HuH-7.5 (cell line): ENCODE data around the gene NDUFAF3.
"Not testable (repeated sequence)": the region's sequence is repeated elsewhere in the genome, so short reads cannot be mapped to it uniquely, and the experiment has no call there.

Experiments used
- DNase-seq: peaks from one replicate; pipeline ENCODE4 v3.0.0; 2011; ENCODE audit warnings: low spot score

The NDUFAF3 gene

DNA sequence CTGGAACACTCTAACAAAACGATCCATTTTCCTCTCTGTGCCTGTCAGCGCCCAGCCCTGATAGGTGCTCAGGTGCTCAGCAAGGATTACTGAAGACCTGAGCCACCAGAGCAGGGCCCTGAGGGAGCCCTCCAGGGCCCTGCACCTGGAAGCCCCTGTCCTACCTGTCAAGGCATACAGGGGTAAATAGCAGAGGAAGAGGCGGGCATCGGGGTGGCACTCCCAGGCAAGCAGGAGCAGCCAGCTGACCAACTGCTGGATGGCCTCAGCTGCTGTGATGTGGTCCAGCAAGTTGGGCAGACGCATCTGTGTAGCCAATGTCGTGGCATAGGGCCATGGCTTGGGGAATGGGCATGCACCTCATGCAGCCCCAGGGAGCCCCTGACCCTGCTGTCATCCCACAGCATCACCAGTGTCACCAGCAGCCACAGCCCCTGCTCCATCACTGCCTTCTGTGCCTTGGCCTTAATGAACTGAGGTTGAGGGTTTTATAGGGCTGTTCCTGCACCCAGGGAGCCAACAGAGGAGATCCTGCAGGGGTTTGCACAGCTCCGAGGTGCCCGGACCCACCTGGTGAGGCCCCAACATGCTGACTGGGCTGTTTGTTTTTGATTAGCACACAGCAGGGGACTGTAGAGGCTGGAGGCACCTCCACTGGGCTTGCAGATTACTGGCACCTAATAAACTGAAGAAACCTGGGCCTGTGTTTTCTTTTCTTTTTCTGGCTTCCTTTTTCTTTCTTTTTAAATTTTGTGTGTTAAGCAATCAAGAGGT lies 22.6 kb upstream of the NDUFAF3 start:
- no peak for DNase-seq

DNA sequence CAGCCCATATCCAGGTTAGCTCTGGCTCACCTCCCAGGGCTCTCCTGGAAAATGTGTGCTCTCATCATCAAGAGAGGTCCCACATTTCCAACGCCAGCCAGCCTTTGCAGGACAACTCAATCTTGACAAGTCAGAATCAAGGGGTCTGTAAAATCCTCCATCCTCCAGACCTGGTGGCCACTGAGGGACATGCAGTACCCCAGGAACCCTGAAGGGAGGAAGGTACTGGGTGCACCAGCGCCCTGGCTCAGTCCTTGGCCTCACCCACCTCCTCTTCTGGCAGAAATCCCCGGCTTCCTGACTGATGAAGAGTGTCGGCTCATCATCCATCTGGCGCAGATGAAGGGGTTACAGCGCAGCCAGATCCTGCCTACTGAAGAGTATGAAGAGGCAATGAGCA lies 20.8 kb upstream of the NDUFAF3 start:
- DNase-seq = no peak

DNA sequence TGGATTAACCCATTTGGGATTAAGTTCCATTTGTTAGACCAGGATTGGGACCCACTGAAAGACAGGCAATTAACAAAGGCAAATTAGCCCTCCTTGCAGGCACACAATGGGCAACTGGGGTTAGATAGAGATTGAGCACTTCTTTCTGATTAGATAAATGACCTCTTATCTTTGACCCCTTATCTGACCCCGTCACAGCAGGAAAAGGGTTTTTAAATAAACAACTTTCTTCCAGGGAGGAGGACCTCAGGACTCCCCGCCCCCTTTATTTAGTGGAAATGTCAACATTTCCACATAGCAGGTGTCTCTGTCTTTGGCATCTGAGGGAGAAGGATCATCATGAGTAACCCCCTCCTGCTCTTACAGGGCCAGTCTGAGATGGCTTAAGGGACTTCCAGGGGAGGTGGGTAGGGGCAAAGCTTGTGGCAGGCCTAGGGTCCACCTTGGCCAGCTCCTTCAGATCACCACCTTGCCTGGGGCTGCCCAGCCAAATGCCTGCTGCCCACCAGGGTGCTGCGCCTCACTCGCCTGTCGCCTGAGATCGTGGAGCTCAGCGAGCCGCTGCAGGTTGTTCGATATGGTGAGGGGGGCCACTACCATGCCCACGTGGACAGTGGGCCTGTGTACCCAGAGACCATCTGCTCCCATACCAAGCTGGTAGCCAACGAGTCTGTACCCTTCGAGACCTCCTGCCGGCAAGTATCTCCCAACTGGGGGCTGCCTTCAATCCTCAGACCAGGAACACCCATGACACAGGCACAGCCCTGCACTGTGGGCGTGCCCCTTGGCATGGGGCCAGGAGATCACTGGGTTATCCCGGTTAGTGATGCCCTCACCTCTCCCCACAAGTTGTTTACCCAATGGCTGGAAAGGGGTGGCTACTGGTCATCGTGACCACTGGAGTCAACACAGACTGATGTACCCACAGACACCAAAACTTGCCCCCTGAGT lies 17.3 kb upstream of the NDUFAF3 start:
- no peak for DNase-seq

DNA sequence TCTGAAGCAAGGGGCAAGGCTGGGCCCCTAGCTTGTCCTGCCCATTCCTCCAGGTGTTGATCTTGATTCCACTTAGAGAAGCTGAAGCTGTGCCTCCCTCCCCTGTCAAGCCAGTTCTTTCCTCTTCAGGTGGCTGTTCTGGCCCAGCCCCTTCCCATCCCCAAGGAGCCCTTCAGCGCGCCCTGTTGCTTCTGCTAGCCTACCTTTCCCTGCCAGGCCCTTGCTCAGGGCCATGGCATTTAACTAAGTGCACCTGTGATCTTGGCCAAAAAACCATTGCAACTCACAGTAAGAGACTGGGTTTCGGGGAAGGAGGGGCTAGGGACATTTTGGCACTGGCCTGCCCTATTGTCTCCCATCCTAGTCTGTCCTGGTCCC lies 16.6 kb upstream of the NDUFAF3 start:
- no peak for DNase-seq

DNA sequence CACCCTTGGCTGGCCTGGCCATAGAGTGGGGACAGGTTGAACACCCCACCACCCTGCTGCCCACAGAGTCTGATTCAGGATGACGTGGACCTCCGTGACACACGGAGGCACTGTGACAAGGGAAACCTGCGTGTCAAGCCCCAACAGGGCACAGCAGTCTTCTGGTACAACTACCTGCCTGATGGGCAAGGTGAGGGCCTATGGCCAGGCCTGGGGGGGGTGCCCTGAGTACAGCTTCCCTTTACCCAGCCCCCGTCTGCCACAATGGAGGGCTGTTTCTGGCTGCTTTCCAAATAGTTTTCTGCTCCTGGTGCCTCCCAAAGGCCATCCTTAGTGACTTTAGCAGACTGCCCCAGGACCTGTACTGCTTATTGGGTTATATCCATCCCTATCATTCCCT lies 15.9 kb upstream of the NDUFAF3 start:
- no peak for DNase-seq

DNA sequence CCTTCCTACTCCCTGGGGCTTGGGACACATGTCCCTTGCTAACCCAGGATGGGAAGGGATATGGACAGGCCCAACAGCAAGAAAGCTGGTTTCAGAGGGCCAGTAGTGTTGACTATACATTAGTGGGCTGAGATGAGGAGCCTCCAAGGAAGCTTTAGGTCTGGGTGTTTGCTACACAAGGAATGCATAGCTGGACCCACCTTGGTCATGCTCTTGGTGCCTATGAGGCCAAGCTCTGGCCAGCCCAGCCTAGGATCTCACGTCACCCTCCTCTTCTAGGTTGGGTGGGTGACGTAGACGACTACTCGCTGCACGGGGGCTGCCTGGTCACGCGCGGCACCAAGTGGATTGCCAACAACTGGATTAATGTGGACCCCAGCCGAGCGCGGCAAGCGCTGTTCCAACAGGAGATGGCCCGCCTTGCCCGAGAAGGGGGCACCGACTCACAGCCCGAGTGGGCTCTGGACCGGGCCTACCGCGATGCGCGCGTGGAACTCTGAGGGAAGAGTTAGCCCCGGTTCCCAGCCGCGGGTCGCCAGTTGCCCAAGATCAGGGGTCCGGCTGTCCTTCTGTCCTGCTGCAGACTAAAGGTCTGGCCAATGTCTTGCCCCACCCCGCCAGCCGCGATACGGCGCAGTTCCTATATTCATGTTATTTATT lies 15.4 kb upstream of the NDUFAF3 start:
- no peak for DNase-seq

DNA sequence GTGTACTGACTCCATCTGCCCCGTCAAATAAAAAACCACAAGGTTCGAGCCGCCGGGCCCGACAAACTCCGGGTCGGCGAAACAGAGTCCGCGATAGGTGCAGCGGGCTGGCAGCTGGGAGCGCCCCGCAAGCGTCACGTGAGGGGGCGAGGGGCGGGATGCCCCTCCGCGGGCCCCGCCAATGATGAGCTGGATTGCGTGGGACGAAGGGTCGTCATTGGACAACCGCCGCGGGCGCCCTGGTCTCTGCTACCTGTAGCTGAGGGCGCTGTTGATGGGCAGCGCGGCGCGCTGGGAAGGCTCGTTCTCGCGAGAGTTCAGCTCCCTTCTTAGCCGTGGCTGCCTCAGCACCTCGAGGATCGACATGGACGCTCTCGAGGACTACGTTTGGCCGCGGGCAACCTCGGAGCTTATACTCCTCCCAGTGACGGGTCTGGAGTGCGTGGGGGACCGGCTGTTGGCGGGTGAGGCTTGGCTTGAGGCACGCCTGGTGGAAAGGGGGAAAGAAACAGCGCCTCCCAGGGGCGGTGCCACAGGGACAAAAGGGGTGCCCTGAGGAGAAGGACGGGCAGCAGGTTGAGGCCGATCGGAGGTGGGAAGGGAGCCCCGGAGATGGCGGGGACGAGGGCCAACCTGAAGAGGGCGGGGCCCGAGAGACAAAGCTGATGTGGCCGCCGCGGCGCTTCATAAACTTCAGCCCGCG lies 14.7 kb upstream of the NDUFAF3 start, which contains the start of gene WDR6:
Gene WDR6, plus strand, starts transcription at position 324 of the 703 bp plus-strand sequence. Its CDS starts 41 bp downstream, at position 365.
- peak; percentile 99 for DNase-seq

DNA sequence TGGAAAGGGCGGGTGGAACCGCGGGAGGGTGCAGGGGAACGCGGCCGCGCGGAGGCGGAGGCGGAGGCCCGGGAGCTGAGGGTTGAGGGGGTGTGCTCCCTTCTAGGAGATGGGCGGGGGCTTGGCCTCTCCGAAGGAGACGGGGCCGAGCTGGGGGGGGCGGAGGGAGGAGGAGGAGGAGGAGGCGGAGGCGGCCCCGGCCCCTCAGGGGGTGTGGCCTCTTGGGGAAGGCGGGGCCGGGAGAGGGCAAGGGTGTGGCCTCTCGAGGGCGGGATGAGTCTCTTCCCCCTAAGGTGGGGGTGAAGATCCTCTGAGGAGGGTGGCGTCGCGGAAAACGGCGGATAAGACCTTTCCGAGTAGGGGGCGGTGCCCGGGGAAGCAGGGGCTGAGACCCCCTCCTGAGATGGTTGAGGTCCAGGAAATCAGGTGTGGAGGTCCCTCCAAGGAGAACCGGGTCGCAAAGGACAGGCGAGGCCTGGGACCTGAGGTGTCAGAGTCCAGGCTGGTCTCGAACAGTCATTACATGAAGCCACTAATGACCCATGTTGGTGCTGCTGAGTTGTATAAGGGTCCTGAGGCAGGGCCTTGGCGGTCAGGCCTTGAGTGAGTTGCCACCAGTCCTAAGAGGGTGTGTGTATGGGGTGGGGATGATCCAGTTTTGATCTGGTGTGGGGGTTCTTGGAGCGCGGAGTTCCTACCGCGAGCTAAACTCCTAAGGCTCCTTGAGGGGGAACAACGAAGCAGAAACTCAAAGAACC lies 14.0 kb upstream of the NDUFAF3 start:
- DNase-seq = peak; percentile 77

DNA sequence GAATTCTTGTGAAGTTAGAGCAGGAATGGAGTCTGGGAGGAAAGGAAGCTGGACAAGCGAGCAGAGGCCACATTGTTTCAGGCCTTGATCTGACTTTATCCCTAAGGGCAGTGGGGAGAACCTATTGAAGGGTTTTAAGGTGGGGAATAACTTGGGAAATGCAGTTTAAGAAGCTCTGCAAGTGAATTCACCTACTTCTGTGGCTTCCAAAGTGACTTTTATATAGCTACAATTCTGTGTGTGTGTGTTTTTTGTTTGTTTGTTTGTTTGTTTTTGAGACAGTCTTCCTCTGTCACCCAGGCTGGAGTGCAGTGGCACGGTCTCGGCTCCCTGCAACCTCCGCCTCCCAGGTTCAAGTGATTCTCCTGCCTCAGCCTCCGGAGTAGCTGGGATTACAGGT lies 13.3 kb upstream of the NDUFAF3 start:
- not testable (repeated sequence) for DNase-seq

DNA sequence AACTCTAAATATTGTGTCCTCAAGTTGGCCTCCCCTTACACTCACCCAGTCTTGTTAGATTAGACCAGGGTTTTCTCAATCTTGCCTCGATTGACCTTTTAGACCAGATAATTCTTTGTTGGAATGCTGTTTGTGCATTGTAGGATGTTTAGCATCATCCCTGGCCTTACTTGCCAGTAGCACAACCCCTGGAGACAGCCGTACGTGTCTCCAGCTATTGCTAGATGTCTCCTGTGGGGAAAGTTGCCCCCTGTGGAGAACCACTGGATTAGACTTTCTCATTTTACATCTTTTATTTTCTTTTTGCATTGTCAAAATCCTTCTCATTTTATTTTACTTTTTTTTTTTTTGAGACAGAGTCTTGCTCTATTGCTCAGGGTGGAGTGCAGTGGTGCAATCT lies 12.5 kb upstream of the NDUFAF3 start:
- no peak for DNase-seq

DNA sequence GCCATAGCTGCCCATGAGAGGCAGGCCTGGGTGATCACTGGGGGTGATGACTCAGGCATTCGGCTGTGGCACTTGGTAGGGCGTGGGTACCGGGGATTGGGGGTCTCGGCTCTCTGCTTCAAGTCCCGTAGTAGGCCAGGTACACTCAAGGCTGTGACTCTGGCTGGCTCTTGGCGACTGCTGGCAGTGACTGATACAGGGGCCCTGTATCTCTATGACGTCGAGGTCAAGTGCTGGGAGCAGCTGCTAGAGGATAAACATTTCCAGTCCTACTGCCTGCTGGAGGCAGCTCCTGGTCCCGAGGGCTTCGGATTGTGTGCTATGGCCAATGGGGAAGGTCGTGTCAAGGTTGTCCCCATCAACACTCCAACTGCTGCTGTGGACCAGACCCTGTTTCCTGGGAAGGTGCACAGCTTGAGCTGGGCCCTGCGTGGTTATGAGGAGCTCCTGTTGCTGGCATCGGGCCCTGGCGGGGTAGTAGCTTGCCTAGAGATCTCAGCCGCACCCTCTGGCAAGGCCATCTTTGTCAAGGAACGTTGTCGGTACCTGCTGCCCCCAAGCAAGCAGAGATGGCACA lies 9.4 kb upstream of the NDUFAF3 start:
- no peak for DNase-seq

DNA sequence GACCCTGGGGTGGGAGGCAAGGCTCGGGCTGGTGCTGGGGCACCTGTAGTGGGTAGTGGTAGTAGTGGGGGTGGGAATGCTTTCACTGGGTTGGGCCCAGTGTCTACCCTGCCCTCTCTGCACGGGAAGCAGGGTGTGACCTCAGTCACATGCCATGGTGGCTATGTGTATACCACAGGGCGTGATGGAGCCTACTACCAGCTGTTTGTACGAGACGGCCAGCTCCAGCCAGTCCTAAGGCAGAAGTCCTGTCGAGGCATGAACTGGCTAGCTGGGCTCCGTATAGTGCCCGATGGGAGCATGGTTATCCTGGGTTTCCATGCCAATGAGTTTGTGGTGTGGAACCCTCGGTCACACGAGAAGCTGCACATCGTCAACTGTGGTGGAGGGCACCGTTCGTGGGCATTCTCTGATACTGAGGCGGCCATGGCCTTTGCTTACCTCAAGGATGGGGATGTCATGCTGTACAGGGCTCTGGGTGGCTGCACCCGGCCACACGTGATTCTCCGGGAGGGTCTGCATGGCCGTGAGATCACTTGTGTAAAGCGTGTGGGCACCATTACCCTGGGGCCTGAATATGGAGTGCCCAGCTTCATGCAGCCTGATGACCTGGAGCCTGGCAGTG lies 8.7 kb upstream of the NDUFAF3 start:
- DNase-seq = no peak

DNA sequence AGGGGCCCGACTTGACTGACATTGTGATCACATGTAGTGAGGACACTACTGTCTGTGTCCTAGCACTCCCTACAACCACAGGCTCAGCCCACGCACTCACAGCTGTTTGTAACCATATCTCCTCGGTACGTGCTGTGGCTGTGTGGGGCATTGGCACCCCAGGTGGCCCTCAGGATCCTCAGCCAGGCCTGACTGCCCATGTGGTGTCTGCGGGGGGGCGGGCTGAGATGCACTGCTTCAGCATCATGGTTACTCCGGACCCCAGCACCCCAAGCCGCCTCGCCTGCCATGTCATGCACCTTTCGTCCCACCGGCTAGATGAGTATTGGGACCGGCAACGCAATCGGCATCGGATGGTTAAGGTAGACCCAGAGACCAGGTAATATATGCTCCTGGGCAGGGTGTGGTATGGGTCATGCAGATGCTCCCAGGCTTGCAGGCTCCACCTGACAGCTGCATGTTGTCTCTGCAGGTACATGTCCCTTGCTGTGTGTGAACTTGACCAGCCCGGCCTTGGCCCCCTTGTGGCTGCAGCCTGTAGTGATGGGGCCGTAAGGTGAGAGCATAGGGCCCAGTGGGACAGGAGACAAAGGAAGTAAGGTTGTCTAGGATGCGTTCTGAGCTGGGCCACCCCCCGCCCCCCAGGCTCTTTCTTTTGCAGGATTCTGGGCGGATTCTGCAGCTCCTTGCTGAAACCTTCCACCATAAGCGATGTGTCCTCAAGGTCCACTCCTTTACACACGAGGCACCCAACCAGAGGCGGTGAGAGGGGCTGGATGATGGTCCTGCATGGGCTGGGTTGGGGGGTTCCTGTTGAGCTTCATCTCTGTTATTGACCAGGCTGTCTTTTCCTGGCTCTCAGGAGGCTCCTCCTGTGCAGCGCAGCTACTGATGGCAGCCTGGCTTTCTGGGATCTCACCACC lies 7.9 kb upstream of the NDUFAF3 start:
- DNase-seq = peak; percentile 79

DNA sequence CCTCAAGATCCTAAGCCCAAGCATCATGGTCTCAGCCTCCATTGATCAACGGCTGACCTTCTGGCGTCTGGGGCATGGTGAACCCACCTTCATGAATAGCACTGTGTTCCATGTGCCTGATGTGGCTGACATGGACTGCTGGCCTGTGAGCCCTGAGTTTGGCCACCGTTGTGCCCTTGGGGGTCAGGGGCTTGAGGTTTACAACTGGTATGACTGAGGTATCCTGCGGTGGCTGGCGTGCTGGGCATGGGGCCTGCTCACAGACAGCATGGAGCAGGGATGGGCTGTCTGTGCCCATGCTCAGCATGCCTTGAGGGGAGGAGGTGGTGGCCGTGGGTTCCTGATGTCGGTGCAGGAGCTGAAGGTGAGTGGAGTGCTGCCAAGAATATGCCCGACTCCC lies 6.8 kb upstream of the NDUFAF3 start:
- DNase-seq = no peak

DNA sequence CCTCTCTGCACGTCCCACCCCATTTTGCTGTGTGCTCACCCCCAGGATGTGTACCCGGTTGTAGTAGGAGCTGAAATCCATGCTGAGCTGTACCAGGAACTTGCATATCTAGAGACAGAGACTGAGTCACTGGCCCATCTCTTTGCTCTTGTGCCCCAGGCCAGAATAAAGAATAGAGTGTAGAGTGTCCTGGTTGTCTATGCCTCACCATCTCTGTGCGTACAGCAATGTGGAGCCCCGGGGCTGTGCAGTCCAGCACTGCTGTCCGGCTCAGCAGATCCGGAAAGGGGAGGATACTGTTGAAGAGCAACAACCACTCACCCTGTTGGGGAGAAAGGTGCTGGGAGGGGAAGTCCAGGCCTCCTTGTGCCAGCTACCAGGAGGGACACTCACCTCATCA lies 6.2 kb upstream of the NDUFAF3 start:
- no peak for DNase-seq

DNA sequence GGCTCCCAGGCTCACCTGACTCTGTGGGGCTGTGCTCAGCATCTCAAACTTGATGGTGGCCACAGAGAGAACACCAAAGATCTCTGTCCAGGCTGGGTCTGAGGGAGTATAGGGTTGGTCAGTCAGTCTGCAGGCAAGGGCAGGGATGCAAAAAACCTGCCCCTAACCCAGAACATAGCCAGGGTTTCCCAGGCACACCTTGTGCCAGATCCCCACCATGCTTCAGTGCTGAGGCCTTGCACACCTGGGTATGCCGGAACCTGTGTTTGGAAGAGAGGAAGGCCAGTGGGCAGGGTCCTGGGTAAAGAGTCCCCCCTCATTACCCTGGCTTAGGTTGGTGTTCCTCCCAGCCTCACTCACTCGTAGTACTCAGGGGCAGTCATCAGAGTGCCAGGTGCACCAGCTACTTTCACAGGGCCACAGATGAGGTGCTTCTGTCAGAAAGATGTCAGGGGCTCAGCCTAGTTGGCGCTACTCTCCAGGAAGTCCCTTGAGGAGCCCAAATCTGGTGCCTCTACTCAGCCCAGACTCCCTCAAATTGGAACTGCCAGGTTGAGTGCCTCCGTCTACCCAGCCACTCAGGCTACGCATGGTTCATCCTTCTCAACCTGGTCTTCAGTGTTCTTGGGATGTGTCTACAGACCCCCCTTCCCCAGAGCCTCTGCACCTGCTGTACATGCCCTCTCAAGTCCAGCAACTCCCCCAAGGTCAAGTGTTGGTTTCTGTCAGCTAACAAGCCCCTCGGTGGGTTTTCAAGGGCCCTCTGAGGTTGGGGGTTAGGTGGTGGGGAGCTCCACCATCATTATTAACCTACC lies 5.3 kb upstream of the NDUFAF3 start:
- DNase-seq = no peak

DNA sequence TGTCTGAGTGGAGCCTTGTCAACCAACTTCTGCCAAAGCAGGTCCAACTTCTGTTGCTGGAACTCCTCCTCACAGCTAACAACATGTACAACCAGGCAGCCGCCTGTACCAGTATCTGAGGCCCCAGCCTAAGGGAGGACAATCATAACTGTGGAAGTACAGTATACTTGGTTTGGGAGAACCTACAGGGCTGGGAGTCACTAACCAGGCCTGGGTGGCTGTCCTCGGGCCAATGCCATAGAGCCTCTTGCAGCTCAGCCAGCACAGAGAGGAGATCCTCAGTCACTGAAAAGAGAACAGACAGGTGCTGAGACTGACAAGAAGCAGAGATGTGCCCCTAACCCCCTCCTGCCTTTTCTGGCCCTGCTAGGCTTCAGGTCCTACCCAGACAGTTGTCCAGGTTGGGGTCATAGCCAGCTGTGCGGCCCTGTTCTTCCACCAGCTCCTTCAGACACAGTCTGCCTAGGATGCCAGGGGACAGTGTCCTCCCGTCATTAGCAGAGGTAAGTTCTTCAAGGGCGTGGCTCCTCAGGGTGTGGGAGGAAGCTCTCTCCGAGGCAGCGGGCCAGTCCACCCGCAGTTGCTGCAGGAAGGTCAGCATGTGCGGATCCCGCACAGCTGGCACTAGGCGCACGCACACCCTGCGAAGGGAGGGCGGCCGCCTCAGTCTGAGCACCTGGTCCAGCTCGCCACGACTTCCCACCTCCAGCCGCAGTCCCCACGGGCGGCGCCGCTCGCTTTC lies 4.5 kb upstream of the NDUFAF3 start:
- no peak for DNase-seq
